Lower leg skin (tissue), 4 donors: ENCODE results near the gene GRIP2. TPM values are rescaled to one million over a fixed set of nuclear protein-coding genes. Genes with fewer than 3 reads are reported as not detected.

Source experiments
- DNase-seq, 2 donors: peaks; one replicate each; pipeline ENCODE4 v3.0.0-alpha.2; 2019; ENCODE audit warnings: low spot score in 2 of 2
- H3K4me3 ChIP-seq: fragments of 200-600 bp; sonication (generic); 2 replicates; pipeline ENCODE4 v1.5.1; 2017; ENCODE audit warnings: mild to moderate bottlenecking, low read depth; ENCODE audit not compliant: poor library complexity, severe bottlenecking
- CTCF ChIP-seq, 3 donors: fragments of 450-650 bp; IDR thresholded peaks; one replicate each; pipeline ENCODE4 v1.5.1; 2016; ENCODE audit warnings: antibody characterized with exemption in 3 of 3, mild to moderate bottlenecking in 3 of 3, moderate library complexity in 2 of 3
- POLR2A ChIP-seq, 2 donors: fragments of 450-650 bp; IDR thresholded peaks; one replicate each; pipeline ENCODE4 v1.6.1; 2016 to 2017; ENCODE audit warnings: antibody characterized with exemption in 2 of 2, mild to moderate bottlenecking in 1 of 2, moderate library complexity in 1 of 2
- WGBS, 2 donors: methylation state at CpG; one replicate each; pipeline ENCODE4 v1.1.5; 2018; 5-methylcytosine and 5-hydroxymethylcytosine counted together
- intact Hi-C: fragments of 100-400 bp; cut with DNase I; formaldehyde crosslinking; loops from one replicate; pipeline ENCODE4 v1.15.0; 2023; ENCODE audit warnings: low total_unique reads
- total RNA-seq, 4 donors: library from RNA; depleted of rRNA; stranded (reverse); fragments of >200 nt; gene quantifications; one replicate each; pipeline ENCODE4 v1.1.0, GENCODE V29; 2016

Gene GRIP2
- total RNA-seq, 4 donors from 2014 or later, result 0.89 to 5.2 (median 2.3) TPM

GRCh38 chr3:14532691-14533456, 7.3 kb downstream of the GRIP2 start:
- TF ChIP-seq POLR2A (IDR thresholded peaks at IDR 0.05) (no peak), CTCF (IDR thresholded peaks at IDR 0.05) (no peak)
- no peak overlapping the region for H3K4me3 ChIP-seq
- 38% methylated on average over 19 to 20 of the region's 20 CpGs for WGBS, 2 donors
- intact Hi-C loops, result no loop called here
- peak; percentile 53 to 93 for DNase-seq

- no peak for DNase-seq
- intact Hi-C loops, result no loop called here
- H3K4me3 ChIP-seq, result no peak overlapping the region
- TF ChIP-seq CTCF (IDR thresholded peaks at IDR 0.05) (no peak), POLR2A (IDR thresholded peaks at IDR 0.05) (no peak)
- WGBS, 2 donors, result 90 to 91% methylated on average over 17 of the region's 17 CpGs
Observed at GRCh38 chr3:14531856-14532395, 8.2 kb downstream of the GRIP2 start.

GRCh38 chr3:14528081-14528480, 12.1 kb downstream of the GRIP2 start:
- WGBS, 2 donors, result 54 to 58% methylated on average over 3 of the region's 3 CpGs
- intact Hi-C loops, result no loop called here
- TF ChIP-seq CTCF (IDR thresholded peaks at IDR 0.05) (no peak), POLR2A (IDR thresholded peaks at IDR 0.05) (no peak)
- no peak overlapping the region for H3K4me3 ChIP-seq
- no peak for DNase-seq

- WGBS, 2 donors, result 35 to 46% methylated on average over 17 of the region's 17 CpGs
- H3K4me3 ChIP-seq, result no peak overlapping the region
- TF ChIP-seq CTCF (IDR thresholded peaks at IDR 0.05), result no peak
- intact Hi-C loops, result no loop called here
- no peak for DNase-seq
Observed at GRCh38 chr3:14525685-14526631, 14.2 kb downstream of the GRIP2 start.

- no peak overlapping the region for H3K4me3 ChIP-seq
- 82 to 90% methylated on average over 9 of the region's 9 CpGs for WGBS, 2 donors
- DNase-seq, result peak in 1 of 2 donors; percentile 60
- intact Hi-C loops, result no loop called here
- no peak for TF ChIP-seq CTCF (IDR thresholded peaks at IDR 0.05)
- no peak for TF ChIP-seq POLR2A (IDR thresholded peaks at IDR 0.05)
Observed at GRCh38 chr3:14524920-14525660, 15.1 kb downstream of the GRIP2 start.
